Muscle of leg (tissue), 11 donors: Measurements from ENCODE around the gene ENTREP1. TPM values are rescaled to one million over a fixed set of nuclear protein-coding genes. Genes with fewer than 3 reads are reported as not detected.

Experiments used
- DNase-seq: peaks from one replicate; pipeline ENCODE4 v3.0.0; 2013
- H3K27ac ChIP-seq: one replicate; pipeline ENCODE4 v1.5.1; 2013; ENCODE audit warnings: mild to moderate bottlenecking, low read length, control low read depth
- H3K27me3 ChIP-seq: one replicate; pipeline ENCODE4 v1.6.1; 2013; ENCODE audit warnings: low read length; ENCODE audit not compliant: control insufficient read depth, insufficient read depth
- H3K36me3 ChIP-seq: one replicate; pipeline ENCODE4 v1.6.1; 2013; ENCODE audit warnings: low read length; ENCODE audit not compliant: control insufficient read depth, insufficient read depth
- H3K4me1 ChIP-seq: one replicate; pipeline ENCODE4 v1.6.1; 2013; ENCODE audit warnings: low read length; ENCODE audit not compliant: control insufficient read depth, insufficient read depth
- H3K4me3 ChIP-seq: one replicate; pipeline ENCODE4 v1.5.1; 2013; ENCODE audit warnings: low read length, control low read depth
- H3K9me3 ChIP-seq: replicated peaks from 2 replicates; pipeline ENCODE4 v1.6.1; 2013; ENCODE audit warnings: low read depth, low read length; ENCODE audit not compliant: control insufficient read depth
- WGBS: methylation state at CpG from one replicate; pipeline ENCODE4 v1.1.5; 2013; ENCODE audit warnings: missing lambda C conversion rate; ENCODE audit not compliant: insufficient coverage; 5-methylcytosine and 5-hydroxymethylcytosine counted together
- polyA plus RNA-seq, 8 donors: library from polyadenylated mRNA; unstranded; fragments of 120-200 nt; gene quantifications; one replicate each; pipeline versions ENCODE4 v1.2.1 to v1.2.3, GENCODE V29; 2013; ENCODE audit warnings: inconsistent platforms in 1 of 8, low replicate concordance in 1 of 8; ENCODE audit not compliant: insufficient read length in 8 of 8, insufficient read depth in 1 of 8
- total RNA-seq: library from RNA; stranded (reverse); fragments of 120-200 nt; gene quantifications from one replicate; pipeline ENCODE4 v1.2.4, GENCODE V29; 2013

The ENTREP1 gene
- total and polyA plus RNA-seq, 9 donors: 12.6 to 56.5 (median 30.1) TPM

- peak overlapping the region; percentile 81 for H3K27ac ChIP-seq
- DNase-seq: peak; percentile 22
- no peaks in the 10 kb centered on the region for H3K27me3 ChIP-seq
- no peak overlapping the region for H3K4me3 ChIP-seq
- peaks cover 36% of the 10 kb centered on the region for H3K4me1 ChIP-seq
- peaks cover 8% of the 10 kb centered on the region for H3K36me3 ChIP-seq
- H3K9me3 ChIP-seq: no peaks in the 10 kb centered on the region
- WGBS: no CpG with 5 or more reads among the region's 3 CpGs
Observed at GRCh38 chr9:69380811-69381210, 55.8 kb downstream of the ENTREP1 start.

GRCh38 chr9:69382135-69382534 is 57.1 kb downstream of the ENTREP1 start:
- no peak for DNase-seq
- no peaks in the 10 kb centered on the region for H3K27me3 ChIP-seq
- peaks cover 8% of the 10 kb centered on the region for H3K36me3 ChIP-seq
- H3K27ac ChIP-seq: peak overlapping the region; percentile 16
- H3K9me3 ChIP-seq: no peaks in the 10 kb centered on the region
- peaks cover 28% of the 10 kb centered on the region for H3K4me1 ChIP-seq
- H3K4me3 ChIP-seq: no peak overlapping the region
- WGBS: 0% methylated on average over 2 of the region's 4 CpGs

GRCh38 chr9:69385581-69386033 is 60.6 kb downstream of the ENTREP1 start:
- Histone ChIP-seq H3K27me3 (peaks cover 3% of the 10 kb centered on the region), H3K4me1 (peaks cover 20% of the 10 kb centered on the region), H3K36me3 (peaks cover 14% of the 10 kb centered on the region), H3K27ac (no peak overlapping the region), H3K4me3 (no peak overlapping the region), H3K9me3 (no peaks in the 10 kb centered on the region)
- 83% methylated on average over 1 of the region's 6 CpGs for WGBS
- DNase-seq: no peak

- Histone ChIP-seq H3K36me3 (peaks cover 15% of the 10 kb centered on the region), H3K4me3 (no peak overlapping the region)
Observed at GRCh38 chr9:69386651-69387050, 61.6 kb downstream of the ENTREP1 start.

GRCh38 chr9:69388596-69388995 is 63.6 kb downstream of the ENTREP1 start:
- Histone ChIP-seq H3K4me3 (no peak overlapping the region), H3K27me3 (peaks cover 3% of the 10 kb centered on the region), H3K36me3 (peaks cover 21% of the 10 kb centered on the region), H3K9me3 (no peaks in the 10 kb centered on the region), H3K4me1 (peaks cover 23% of the 10 kb centered on the region), H3K27ac (no peak overlapping the region)
- no peak for DNase-seq
- WGBS: 83% methylated on average over 1 of the region's 3 CpGs

More at GRCh38 chr9:69386651-69387050, 61.6 kb downstream of the ENTREP1 start:
- 87% methylated on average over 3 of the region's 4 CpGs for WGBS
- no peaks in the 10 kb centered on the region for H3K9me3 ChIP-seq
- H3K4me1 ChIP-seq: peaks cover 14% of the 10 kb centered on the region
- DNase-seq: no peak
- H3K27ac ChIP-seq: no peak overlapping the region
- H3K27me3 ChIP-seq: peaks cover 3% of the 10 kb centered on the region

- Histone ChIP-seq H3K27ac (no peak overlapping the region), H3K4me3 (no peak overlapping the region), H3K36me3 (peaks cover 19% of the 10 kb centered on the region), H3K4me1 (peaks cover 23% of the 10 kb centered on the region), H3K9me3 (no peaks in the 10 kb centered on the region), H3K27me3 (peaks cover 3% of the 10 kb centered on the region)
- 68% methylated on average over 2 of the region's 4 CpGs for WGBS
- DNase-seq: peak; percentile 23
Observed at GRCh38 chr9:69389437-69389995, 64.5 kb downstream of the ENTREP1 start.

- Histone ChIP-seq H3K36me3 (peaks cover 19% of the 10 kb centered on the region), H3K9me3 (no peaks in the 10 kb centered on the region)
- 86% methylated on average over 11 of the region's 11 CpGs for WGBS
Observed at GRCh38 chr9:69391487-69391886, 66.5 kb downstream of the ENTREP1 start.

GRCh38 chr9:69391946-69392345 is 66.9 kb downstream of the ENTREP1 start:
- peak overlapping the region; percentile 35 for H3K27ac ChIP-seq
- no peak overlapping the region for H3K4me3 ChIP-seq
- H3K4me1 ChIP-seq: peaks cover 23% of the 10 kb centered on the region
- WGBS: 41% methylated on average over 4 of the region's 7 CpGs
- peak; percentile 72 for DNase-seq
- H3K9me3 ChIP-seq: no peaks in the 10 kb centered on the region
- peaks cover 19% of the 10 kb centered on the region for H3K36me3 ChIP-seq
- H3K27me3 ChIP-seq: peaks cover 3% of the 10 kb centered on the region

More at GRCh38 chr9:69391487-69391886, 66.5 kb downstream of the ENTREP1 start:
- DNase-seq: no peak
- Histone ChIP-seq H3K27ac (peak overlapping the region; percentile 35), H3K27me3 (peaks cover 3% of the 10 kb centered on the region), H3K4me3 (no peak overlapping the region), H3K4me1 (peaks cover 23% of the 10 kb centered on the region)

GRCh38 chr9:69392826-69393225 is 67.8 kb downstream of the ENTREP1 start:
- peaks cover 3% of the 10 kb centered on the region for H3K27me3 ChIP-seq
- peaks cover 28% of the 10 kb centered on the region for H3K4me1 ChIP-seq
- H3K9me3 ChIP-seq: no peaks in the 10 kb centered on the region
- no CpG with 5 or more reads among the region's 5 CpGs for WGBS
- H3K27ac ChIP-seq: no peak overlapping the region
- H3K4me3 ChIP-seq: no peak overlapping the region
- H3K36me3 ChIP-seq: peaks cover 12% of the 10 kb centered on the region
- DNase-seq: no peak

- no peak for DNase-seq
- WGBS: 90% methylated on average over 6 of the region's 6 CpGs
- H3K4me1 ChIP-seq: peaks cover 29% of the 10 kb centered on the region
- no peak overlapping the region for H3K27ac ChIP-seq
- H3K27me3 ChIP-seq: no peaks in the 10 kb centered on the region
- no peaks in the 10 kb centered on the region for H3K9me3 ChIP-seq
- no peak overlapping the region for H3K4me3 ChIP-seq
- peaks cover 9% of the 10 kb centered on the region for H3K36me3 ChIP-seq
Observed at GRCh38 chr9:69393425-69393824, 68.4 kb downstream of the ENTREP1 start.
